Umbilical cord (tissue), 2 donors: ENCODE data around the gene DIAPH2. TPM values are rescaled to one million over a fixed set of nuclear protein-coding genes. Genes with fewer than 3 reads are reported as not detected.

ENCODE experiments used
- DNase-seq: peaks from one replicate; pipeline ENCODE4 v3.0.0-alpha.2; 2015; ENCODE audit warnings: low spot score
- total RNA-seq: library from RNA; depleted of rRNA; stranded (reverse); fragments of >200 nt; gene quantifications from one replicate; pipeline ENCODE4 v1.2.3, GENCODE V29; 2014; ENCODE audit warnings: low replicate concordance; ENCODE audit not compliant: insufficient read depth

DIAPH2 gene
- total RNA-seq, 1 donor from 2014 or later, result 14.4 TPM

DNA sequence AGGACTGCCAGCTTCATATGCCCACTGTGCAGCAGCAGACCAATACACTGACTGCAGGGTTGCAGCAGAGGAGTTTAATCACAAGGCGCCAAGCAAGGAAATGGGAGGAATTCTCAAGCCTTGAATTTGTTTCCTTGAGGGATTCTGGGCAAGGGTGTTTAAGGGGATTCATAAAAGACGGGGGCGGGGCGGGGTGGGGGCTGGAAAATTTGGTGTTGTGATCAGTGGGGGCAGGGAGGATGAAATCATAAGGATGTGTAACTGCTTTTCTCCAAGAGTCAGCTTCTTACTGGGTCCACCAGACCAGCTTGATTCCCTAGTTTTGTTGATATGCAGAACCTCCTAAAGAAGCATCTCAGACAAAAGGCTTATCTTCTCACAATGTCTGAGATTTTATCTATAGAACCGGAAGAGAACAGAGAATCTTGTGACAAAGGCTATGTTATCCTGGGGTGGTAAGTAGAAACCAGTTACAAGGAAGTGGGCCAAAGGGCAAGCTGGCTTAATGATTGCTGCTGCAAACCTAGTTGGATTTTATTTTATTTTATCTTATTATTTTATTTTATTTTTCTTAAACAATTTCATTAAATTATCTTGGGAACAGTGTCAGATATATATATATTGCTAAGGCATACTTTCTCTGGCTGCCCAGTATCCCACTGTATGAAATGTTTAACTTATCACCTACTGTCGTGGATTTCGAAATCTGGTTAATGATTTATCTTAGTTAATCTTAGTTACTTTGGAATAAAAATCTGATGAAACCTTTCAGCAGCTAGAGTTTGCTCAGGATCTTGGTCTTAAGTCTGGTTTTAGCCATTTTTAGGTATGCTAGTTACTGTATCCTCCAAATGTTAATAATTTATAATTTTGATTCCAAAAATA lies 475.5 kb downstream of the DIAPH2 start:
- no peak for DNase-seq

DNA sequence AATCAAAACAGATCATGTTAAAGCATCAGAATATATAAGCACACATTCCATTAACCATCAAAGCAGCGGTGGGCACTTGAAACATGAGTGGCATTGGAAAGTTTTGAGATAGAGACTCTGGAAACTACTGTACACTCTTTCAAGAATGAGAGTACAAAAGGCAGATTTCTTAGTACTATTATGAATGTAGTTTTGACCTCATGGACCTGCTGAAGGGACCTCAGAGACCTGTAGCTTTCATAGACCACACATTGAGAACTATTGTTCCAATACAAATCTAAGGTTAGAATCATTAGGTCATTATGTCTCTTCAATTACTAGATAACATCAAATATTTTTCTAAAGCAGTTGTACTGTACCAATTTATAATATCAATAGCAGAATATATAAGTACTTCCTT lies 482.7 kb downstream of the DIAPH2 start:
- no peak for DNase-seq

DNA sequence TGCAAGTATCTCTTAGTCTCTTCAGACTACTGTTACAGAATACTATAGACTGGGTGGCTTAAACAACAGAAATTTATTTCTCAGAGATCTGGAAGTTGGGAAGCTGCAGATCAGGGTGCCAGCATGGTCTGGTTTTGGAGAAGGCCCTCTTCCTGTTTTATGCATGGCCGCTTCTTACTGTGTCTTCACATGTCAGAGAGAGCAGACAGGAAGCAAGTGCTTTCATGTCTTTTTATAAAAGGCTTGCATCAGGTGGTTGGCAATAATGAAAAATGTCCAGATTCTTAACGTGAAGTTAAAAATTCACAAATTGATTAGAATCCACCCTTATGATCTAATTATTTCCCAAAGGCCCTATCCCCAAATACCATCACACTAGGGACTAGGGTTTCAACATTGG lies 484.0 kb downstream of the DIAPH2 start:
- DNase-seq, result no peak

DNA sequence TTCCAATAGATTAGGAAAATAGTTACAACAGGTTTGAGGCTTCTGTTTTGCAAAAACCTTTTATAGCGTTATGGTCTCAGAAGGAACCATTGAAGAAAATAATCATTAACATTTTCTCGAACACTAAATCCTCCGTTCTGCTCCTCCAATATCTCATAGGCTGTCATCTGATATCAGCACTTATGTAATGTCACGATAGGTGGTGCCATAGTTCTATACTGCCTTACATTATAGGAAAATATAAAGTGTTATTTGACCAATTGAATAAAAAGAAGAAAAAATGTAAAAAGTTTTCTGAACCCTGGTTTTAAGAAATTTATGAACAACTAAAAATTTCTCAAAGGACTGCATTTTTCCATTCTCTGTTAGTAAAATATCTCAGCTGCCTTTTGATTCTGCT lies 490.5 kb downstream of the DIAPH2 start:
- no peak for DNase-seq

DNA sequence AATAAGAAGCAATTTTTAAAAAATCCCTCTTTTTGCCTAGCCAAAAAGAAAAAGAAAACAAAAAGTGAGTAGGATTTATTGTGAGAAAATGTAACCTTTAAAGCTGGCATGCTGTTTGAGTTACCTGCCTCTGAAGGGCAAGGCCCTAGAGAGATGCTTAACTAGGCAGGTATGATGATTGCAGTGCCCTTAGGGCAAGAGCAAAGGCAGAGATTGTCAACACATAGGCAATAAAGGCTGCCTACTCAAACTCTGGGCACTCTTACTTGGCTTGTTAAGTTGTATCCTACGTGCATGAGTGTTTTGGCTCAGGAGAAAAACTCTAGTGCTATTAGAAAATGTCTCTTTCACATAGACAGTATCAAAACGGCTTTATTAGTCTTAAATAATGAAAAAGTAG lies 505.0 kb downstream of the DIAPH2 start:
- no peak for DNase-seq

DNA sequence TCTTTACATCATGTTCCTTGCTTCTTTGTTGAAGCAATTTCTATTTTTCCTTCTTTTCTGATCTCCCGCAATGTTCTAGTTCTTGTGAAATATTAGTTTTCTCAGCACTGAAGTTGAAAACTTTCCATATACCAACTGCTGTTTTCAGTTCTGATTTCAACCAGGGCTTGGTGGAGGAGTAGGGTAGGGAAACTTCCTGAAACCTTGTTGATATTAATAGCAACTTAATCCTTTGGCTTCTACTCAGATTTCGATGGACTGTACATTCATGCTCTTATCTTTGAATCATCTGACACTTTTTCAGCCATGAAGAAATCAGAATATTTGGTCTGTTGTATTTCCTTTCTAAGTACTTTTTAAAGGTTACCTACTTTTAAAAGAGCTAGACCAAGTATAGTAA lies 514.9 kb downstream of the DIAPH2 start:
- peak; percentile 3 for DNase-seq

DNA sequence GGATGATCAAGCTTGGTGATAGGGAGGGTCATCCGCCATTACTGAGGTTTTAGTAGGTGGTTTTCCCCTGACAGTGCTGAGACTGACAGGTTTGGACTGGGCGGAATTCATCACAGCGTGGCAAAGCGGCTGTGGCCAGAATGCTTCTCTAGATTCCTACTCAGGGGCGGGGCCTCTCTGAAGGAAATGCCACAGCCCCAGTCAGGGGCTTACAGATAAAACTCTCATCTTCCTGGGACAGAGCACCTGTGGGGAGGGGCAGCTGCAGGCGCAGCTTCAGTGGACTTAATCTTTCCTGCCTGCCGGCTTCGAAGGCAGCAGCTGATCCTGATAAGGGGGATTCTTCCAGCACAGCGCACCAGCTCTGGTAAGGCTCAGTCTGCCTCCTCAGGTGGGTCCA lies 515.8 kb downstream of the DIAPH2 start:
- no peak for DNase-seq

DNA sequence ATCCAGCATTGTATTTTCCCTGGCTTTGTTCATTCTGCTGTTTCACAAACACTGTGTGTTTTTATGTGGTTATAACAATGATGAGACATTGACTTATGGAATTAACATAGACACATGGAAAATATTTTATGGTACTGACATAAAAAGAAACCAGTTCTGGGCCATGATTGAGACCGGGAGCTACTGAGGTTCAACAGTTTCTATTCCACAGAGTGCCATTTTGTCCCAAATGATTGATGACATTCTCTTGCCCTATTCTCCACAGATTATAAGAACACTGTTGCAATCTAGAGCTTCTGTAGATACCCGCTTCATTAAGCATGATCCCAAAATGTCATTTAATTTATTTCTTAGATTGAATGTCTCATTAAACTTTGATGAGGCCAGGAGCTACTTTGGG lies 525.9 kb downstream of the DIAPH2 start:
- DNase-seq, result no peak

DNA sequence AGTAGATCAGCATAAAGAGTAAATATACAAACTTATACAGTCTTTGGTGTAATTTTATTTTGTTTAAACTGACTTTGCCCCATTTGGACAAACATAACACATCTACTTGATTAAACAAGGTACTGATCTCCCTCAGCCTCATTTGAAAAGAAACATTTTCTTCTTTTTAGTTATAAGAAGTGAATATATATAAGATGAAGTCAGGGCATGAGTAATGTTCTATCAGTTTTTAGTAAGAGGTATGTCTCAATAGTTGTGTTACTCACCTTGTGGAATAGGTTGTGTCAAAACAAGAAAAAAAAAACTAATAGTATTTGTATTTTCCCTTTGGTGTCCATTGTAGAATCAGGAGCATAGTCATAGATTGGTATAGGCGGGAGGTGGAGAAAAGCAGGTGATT lies 526.4 kb downstream of the DIAPH2 start:
- DNase-seq, result no peak

DNA sequence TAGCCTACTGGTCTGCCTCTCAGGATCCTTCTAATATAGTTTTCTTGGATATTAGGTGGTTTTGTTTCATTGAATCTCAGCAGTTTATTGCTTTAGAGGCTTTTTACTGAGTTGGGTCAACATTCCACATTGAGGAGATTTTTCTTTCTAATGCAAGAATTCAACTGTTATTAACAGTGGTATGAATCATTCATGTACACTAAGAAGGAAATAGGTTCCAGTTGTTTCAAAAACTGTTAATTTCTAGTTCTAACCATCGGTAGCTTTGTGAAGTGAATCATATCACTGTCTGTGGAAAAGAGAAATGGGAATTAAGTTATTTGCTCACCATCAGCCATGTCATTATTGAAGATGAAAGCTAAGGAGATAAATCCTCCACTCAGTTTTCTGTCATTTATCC lies 530.5 kb downstream of the DIAPH2 start:
- no peak for DNase-seq

DNA sequence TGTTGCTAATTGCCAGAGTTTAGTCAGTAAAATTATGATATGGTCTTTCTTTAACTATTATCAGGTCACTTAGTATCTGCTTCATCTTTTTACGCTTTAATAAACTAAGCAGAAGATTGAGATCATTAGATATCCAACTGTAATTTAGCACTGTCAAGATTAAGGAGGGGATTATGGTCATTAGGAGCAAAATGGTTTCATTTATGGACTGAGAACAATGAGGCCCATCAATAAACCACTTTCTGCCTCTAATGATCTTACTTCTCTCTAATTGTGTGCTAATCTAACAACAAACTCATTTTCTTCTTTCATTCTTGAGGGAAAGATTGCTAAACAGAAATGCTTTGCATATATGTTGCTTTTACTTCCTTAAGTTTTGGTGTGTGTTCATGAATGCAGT lies 539.5 kb downstream of the DIAPH2 start:
- no peak for DNase-seq

DNA sequence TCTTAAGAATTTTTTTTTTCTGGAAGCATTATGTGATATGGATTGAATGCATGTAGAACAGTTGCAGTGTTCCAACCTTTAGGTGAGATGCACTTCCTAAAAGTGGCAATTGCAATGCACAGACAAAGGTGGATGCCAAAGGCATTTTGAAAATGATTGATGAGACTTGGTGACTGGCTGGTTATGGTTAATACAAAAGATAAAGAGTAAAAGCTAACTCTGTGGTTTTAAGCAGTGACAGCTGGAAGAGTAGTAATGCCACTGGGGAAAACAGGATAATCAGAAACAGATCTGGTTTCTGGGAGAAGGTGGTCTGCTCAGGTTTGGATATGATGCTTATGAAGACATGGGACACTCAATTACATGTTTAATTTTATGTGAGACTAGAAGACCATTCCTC lies 544.7 kb downstream of the DIAPH2 start:
- DNase-seq, result no peak

DNA sequence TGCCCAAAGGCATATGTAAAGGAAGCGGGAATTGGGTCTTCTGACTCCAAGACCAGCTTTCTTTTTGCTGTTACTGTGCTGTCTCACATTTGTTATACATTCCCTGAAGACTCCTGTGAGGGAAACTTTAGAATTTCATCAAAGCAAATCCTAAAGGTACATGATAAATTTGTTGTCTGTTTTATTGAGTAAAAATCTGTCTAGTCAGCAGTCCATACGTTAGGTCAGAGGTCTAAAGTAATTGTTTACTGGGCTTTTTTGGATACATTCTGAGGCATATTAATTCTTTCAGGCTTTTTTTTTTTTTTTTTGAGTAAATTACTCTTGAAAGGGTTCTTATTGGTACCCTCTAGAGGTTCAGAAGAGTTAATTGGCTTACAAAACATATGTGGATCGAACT lies 546.3 kb downstream of the DIAPH2 start:
- DNase-seq, result no peak

DNA sequence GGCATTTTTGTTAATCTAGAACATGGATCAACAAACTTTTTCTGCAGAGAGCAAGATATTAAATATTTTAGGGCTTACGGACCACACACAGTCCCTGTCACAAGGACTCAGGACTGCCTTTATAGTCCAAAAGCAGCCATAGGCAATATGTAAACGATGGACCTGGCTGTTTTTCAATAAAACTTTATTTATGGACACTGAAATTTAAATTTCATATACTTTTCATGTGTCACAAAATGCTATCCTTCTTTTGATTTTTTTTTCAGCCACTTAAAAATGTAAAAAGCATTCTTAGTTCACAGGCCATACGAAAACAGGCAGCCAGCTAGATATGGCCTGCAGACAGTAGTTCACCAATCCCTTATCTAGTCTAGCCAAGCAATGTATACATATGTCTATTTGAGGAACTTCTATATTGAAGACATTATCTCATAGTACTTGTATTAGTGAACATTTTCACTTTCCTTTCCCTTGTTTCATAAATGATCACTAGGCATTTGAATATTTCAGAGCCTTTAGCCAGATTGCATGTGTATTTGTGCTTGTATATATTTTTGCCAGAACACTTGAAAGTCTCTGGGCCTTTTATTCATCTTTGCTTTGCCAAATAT lies 549.9 kb downstream of the DIAPH2 start:
- DNase-seq, result no peak

DNA sequence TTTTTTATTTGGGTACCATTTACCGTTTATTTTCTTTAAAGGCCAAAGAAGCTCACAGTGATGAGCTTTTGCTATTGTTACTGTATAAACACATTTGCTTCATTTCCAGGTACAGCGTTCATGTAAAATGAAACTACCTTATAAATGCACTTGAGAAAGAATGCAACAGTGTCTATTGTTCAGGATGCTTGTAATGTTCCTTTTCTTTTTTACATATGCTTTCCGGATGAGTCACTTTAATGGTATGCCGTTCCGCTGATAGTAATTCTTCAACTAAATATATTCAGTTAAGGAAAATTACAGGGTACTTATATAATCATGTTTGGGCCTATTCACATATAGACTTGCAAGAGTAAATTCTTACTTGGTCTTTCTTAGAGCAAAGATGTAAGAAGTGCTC lies 554.0 kb downstream of the DIAPH2 start:
- peak; percentile 11 for DNase-seq

DNA sequence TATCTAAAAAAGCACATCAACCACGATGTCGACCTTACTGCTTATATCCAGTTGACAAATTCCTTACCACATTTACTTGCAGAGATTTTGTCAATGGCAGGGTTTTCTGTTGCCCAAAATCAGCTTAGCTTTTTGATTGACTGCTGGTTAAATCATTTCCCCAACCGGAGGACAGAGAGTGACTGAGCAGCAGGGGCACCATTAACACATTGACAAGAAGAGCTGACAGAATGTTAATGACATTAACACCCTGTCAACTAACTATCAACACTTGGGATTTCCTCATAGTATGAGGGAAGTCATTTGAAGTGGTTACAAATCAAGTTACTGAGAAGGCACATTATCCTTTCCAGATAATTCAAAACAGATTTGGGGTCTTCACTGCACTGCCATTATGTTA lies 567.5 kb downstream of the DIAPH2 start:
- no peak for DNase-seq

DNA sequence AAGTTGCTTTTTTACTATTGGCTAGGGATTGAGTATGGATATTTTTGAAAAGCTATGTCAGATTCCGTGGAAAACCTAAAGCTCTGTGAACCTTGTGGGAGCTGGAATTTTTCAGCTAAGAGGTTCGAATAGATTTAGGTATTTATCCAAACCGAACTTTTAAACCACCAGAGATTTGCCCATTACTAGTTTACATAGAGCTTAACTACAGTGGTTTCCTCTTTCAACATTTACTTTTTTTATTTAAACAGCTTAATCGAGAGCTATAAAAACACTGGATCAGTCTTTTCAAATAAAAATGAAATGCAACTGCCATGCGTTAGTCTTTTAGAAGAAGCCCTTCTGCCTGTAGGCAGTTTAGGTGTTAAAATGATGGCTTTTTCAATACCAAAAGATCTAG lies 576.0 kb downstream of the DIAPH2 start:
- no peak for DNase-seq

DNA sequence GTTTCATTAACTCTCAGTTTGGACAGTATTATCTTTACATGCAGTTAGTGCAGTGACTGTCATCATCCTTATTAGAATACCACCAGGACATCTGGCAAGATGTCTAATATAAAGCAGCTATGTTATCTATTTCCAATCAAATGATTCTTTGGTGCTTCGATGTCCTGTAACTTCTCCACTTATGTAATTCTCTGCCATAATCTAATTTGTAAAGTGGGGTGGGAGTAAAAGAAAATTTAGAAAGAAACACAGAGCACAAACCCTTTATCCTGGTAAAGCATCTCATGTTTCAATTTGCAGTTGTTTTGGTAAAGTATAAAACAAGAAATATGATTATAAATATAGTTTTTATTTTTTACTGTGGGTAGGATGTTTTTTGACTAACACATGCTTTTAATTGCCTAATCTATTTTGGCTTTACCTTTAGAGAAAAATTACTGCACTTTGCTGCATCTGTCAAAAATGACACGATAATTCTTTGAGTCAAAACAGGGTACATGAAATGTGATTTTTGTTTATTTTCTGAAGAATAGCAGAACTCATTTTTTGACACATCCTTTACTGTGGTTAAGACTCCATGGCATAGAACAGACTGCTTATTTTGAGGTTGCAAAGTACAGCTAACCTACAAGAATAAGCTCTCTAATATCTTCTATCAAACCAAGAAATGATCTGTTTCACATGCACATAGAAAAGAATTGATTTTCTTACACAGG lies 581.9 kb downstream of the DIAPH2 start:
- peak; percentile 42 for DNase-seq

DNA sequence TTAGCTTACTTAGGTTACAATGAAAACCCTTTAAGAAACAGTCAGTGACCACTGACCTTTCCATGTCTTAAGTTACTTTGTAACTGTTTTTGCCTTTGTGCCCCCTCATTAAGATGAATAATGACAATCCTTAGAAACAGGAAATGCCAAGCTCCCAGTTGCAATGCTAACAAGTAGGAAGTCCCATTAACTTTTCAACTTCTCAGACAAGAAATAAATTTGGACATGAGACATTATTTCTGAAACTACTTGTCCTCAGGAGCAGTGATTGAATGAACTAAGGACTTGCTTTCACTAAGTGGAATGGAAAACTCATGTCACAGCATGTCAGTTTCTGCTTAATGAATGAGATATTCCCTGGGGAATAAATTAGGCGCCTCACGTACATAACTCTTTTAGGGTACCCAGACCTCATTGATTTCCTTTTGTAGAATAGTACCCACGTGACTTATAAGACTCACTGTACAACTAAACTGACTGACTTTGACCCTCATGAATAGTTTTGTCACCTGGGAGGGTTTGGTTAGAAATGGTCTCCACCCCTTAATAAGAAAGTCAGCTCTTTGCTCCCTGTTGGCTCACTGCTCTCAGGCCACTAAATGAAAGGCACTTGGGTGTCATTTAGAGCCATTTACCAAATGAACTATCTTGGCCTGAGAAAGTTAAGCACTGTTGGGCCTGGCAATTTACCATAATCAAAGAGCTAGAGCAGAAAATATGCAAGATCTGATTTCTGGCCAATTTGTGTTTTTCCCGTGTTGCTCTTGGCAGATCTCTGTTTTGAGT lies 582.9 kb downstream of the DIAPH2 start:
- DNase-seq, result peak; percentile 21

DNA sequence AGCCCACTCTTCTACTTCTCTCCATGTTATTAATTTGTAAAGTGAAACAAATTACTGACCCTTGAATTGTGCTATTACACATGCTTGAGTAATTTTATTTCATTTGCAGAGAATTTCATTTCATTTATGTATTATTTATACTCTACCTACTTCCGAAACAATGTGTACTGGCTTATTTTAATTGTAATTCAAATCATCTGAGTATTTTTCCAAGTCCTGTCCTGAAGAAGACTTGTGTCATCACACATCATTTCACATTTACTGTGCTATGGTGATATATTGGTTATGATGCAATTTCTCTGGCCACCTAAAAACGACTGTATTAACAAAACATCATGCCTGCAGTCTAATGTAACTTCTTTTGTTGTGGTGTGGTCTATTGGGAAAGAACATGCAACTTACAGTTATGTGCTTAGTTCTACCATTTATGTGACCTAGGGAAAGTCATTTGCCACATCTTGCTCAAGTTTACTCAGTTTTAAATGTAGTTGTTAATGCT lies 583.6 kb downstream of the DIAPH2 start:
- DNase-seq, result no peak

DNA sequence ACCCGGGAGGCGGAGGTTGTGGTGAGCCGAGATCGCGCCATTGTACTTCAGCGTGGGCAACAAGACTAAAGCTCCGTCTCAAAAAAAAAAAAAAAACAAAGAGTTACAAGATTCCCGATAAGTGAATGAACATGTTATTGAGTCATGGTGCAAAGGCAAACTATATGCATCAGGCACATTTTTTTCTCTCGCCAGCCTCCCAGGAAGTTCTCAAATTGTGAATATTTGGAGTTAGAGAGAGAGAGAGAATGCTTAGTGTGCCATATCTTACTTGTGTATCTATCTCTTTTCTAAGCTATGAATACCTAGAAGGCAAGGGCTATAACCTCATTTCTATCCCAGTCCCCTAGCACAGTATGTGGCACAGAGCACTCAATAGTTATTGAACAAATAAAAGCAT lies 599.9 kb downstream of the DIAPH2 start:
- DNase-seq, result no peak

DNA sequence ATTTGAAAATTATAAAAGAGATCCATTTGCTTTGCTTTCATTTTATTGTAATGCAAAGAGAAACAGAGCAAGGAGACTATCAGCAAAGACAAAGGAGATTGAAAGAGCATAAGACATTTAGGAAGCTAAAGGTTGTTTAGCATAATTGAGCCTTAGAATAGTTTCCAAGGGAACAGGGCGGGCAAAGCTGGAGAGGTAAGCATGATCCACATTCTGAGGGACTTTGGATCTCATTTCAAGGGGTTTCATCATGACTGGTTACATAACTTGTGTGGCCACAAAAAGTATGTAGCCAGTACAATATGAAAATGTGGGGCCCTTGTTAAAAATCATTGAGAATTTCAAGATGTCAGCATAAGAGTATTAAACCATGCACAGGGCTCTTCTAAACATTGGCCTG lies 605.6 kb downstream of the DIAPH2 start:
- no peak for DNase-seq
